GM15510 (cell line): ENCODE data around the gene NCDN.

Experiments used
- POLR2A ChIP-seq: IDR thresholded peaks from 3 replicates; pipeline ENCODE4 v1.6.1; 2011; ENCODE audit warnings: borderline replicate concordance; ENCODE audit not compliant: insufficient read length; ENCODE audit errors: extremely low read depth

The NCDN gene

GRCh38 chr1:35589516-35590427 is 32.2 kb downstream of the NCDN start:
- no peak for TF ChIP-seq POLR2A

- TF ChIP-seq POLR2A, result no peak
Measured at GRCh38 chr1:35590476-35591040, 33.0 kb downstream of the NCDN start.

GRCh38 chr1:35591211-35591610 is 33.6 kb downstream of the NCDN start:
- TF ChIP-seq POLR2A, result no peak

- TF ChIP-seq POLR2A, result no peak
Measured at GRCh38 chr1:35592991-35593769, 35.6 kb downstream of the NCDN start.

GRCh38 chr1:35594005-35594760 is 36.6 kb downstream of the NCDN start:
- TF ChIP-seq POLR2A, result no peak

GRCh38 chr1:35595684-35596083 is 38.1 kb downstream of the NCDN start:
- no peak for TF ChIP-seq POLR2A

GRCh38 chr1:35597870-35598269 is 40.3 kb downstream of the NCDN start:
- TF ChIP-seq POLR2A, result no peak

- TF ChIP-seq POLR2A, result no peak
Measured at GRCh38 chr1:35598895-35599294, 41.3 kb downstream of the NCDN start.

- TF ChIP-seq POLR2A, result no peak
Measured at GRCh38 chr1:35599411-35599810, 41.8 kb downstream of the NCDN start.

GRCh38 chr1:35600593-35600992 is 43.0 kb downstream of the NCDN start:
- no peak for TF ChIP-seq POLR2A

GRCh38 chr1:35603468-35603867 is 45.9 kb downstream of the NCDN start:
- TF ChIP-seq POLR2A, result no peak

GRCh38 chr1:35603941-35604340 is 46.3 kb downstream of the NCDN start:
- TF ChIP-seq POLR2A, result no peak

- no peak for TF ChIP-seq POLR2A
Measured at GRCh38 chr1:35605071-35605866, 47.7 kb downstream of the NCDN start.

- TF ChIP-seq POLR2A, result no peak
Measured at GRCh38 chr1:35605867-35606182, 48.2 kb downstream of the NCDN start.

- no peak for TF ChIP-seq POLR2A
Measured at GRCh38 chr1:35611655-35612054, 54.1 kb downstream of the NCDN start.

- no peak for TF ChIP-seq POLR2A
Measured at GRCh38 chr1:35615440-35615839, 57.8 kb downstream of the NCDN start.
